K562 (cell line): ENCODE measurements around the gene OR52E2. TPM values are rescaled to one million over a fixed set of nuclear protein-coding genes. Genes with fewer than 3 reads are reported as not detected.

Experiments used
- ATAC-seq: fragments of 200-7000 bp; cut with Tn5 transposase; 3 replicates; pipeline ENCODE4 v1.9.1; 2020; ENCODE audit warnings: moderate library complexity
- BruUV-seq: library from RNA; stranded (reverse); fragments of 400-500 nt; replicated peaks from 2 replicates; lab custom pipeline; 2021; lab: Mats Ljungman, UMichigan
- CTCF ChIA-PET: fragments of 300-600 bp; formaldehyde crosslinking; extraction: SDS; loops from one replicate; lab custom pipeline; 2021; ENCODE audit warnings: low intra/inter-chr PET ratio; lab: Yijun Ruan, JAX
- POLR2A ChIA-PET: fragments of 300-600, 350-650 bp; sonication (Branson Sonifier 250); formaldehyde crosslinking; extraction: SDS; loops from one replicate; lab custom pipeline; 2021; ENCODE audit warnings: antibody characterized with exemption, inconsistent platforms; lab: Yijun Ruan, JAX
- DNase-seq, 4 experiments: peaks; one replicate each; pipeline versions ENCODE4 v3.0.0 to v3.0.0-alpha.2; 2011 to 2018; ENCODE audit warnings: low spot score in 3 of 4, mixed read lengths in 3 of 4; ENCODE audit errors: extremely low read depth in 1 of 4
- FAIRE-seq: peaks from 2 replicates; lab custom pipeline; 2011; peaks lifted over from hg19 to GRCh38; lab: Jason Lieb, UNC
- H2AFZ ChIP-seq: 2 replicates; pipeline ENCODE4 v1.6.0; 2011; ENCODE audit warnings: low read depth, low read length, control low read depth, inconsistent platforms
- H3K27ac ChIP-seq: fragments of 200-600 bp; 3 replicates; pipeline ENCODE4 v1.8.0; 2011; ENCODE audit warnings: low read depth, mild to moderate bottlenecking, control low read depth, inconsistent platforms, low read length, moderate library complexity, mixed read lengths; ENCODE audit errors: extremely low read depth
- H3K27me3 ChIP-seq, 2 experiments: fragments of 300-600 bp in 1 of 2; 2 replicates in 1 of 2; 3 replicates in 1 of 2; pipeline versions ENCODE4 v1.6.0 to v1.8.0; 2011; ENCODE audit warnings: inconsistent platforms in 2 of 2, low read length in 2 of 2, mild to moderate bottlenecking in 1 of 2, mixed read lengths in 1 of 2, moderate library complexity in 1 of 2; ENCODE audit not compliant: control insufficient read depth in 2 of 2, insufficient read depth in 2 of 2
- H3K36me3 ChIP-seq: fragments of 300-600 bp; 3 replicates; pipeline ENCODE4 v1.8.0; 2011; ENCODE audit warnings: mild to moderate bottlenecking, low read length, inconsistent platforms; ENCODE audit not compliant: control insufficient read depth, insufficient read depth
- H3K4me1 ChIP-seq, 2 experiments: fragments of 200-600 bp in 1 of 2; replicated peaks in 1 of 2; 2 replicates in 1 of 2; 3 replicates in 1 of 2; pipeline versions ENCODE4 v1.5.1 to v1.8.0; 2011; ENCODE audit warnings: inconsistent platforms in 2 of 2, low read length in 2 of 2, mild to moderate bottlenecking in 1 of 2, mixed read lengths in 1 of 2, moderate library complexity in 1 of 2; ENCODE audit not compliant: control insufficient read depth in 2 of 2, insufficient read depth in 2 of 2
- H3K4me2 ChIP-seq: 2 replicates; pipeline ENCODE4 v1.6.1; 2011; ENCODE audit warnings: low read length, control low read depth, inconsistent platforms, mixed read lengths; ENCODE audit not compliant: insufficient read depth
- H3K4me3 ChIP-seq: fragments of 200-600 bp; sonication (generic), shearing (Covaris generic); 2 replicates; pipeline ENCODE4 v1.5.1; 2016; ENCODE audit warnings: control low read depth, inconsistent platforms
- H3K79me2 ChIP-seq: fragments of 200-600 bp; 3 replicates; pipeline ENCODE4 v1.8.0; 2011; ENCODE audit warnings: low read length, inconsistent platforms; ENCODE audit not compliant: control insufficient read depth, insufficient read depth
- H3K9ac ChIP-seq, 2 experiments: 2 replicates each; pipeline versions ENCODE4 v1.6.0 to v1.6.1; 2011; ENCODE audit warnings: low read depth in 2 of 2, low read length in 2 of 2, control low read depth in 1 of 2, inconsistent platforms in 1 of 2, mild to moderate bottlenecking in 1 of 2, mixed read lengths in 1 of 2; ENCODE audit not compliant: insufficient read depth in 1 of 2
- H3K9me1 ChIP-seq: one replicate; pipeline ENCODE4 v1.6.0; 2011; ENCODE audit warnings: inconsistent platforms, mild to moderate bottlenecking, low read length, moderate library complexity; ENCODE audit not compliant: control insufficient read depth, insufficient read depth
- H3K9me3 ChIP-seq: replicated peaks from 2 replicates; pipeline ENCODE4 v1.5.1; 2011; ENCODE audit warnings: low read depth, low read length, inconsistent platforms; ENCODE audit not compliant: control insufficient read depth, insufficient read depth
- H4K20me1 ChIP-seq: replicated peaks from 2 replicates; pipeline ENCODE4 v1.6.1; 2011; ENCODE audit warnings: low read length, inconsistent platforms, mixed read lengths; ENCODE audit not compliant: control insufficient read depth, insufficient read depth
- SMC3 ChIP-seq: conservative IDR thresholded peaks from 2 replicates; pipeline ENCODE4 v1.6.1; 2011; ENCODE audit warnings: low read depth, low read length, improper control_type of control experiment; ENCODE audit not compliant: insufficient read depth
- STAG1 ChIP-seq: sonication (generic); formaldehyde crosslinking; IDR thresholded peaks from 2 replicates; pipeline ENCODE4 v1.5.0; 2020; ENCODE audit warnings: missing genetic modification reagents, borderline replicate concordance
- STAT5A ChIP-seq: IDR thresholded peaks from 2 replicates; pipeline ENCODE4 v1.6.1; 2012; ENCODE audit warnings: low read length, inconsistent platforms, borderline replicate concordance
- TAF9B ChIP-seq: fragments of 450-650 bp; IDR thresholded peaks from 2 replicates; pipeline ENCODE4 v1.6.1; 2018; ENCODE audit warnings: mild to moderate bottlenecking; ENCODE audit not compliant: partially characterized antibody
- ZNF316 ChIP-seq: fragments of 450-650 bp; IDR thresholded peaks from 2 replicates; pipeline ENCODE4 v1.6.1; 2016
- ZSCAN29 ChIP-seq: fragments of 450-650 bp; IDR thresholded peaks from 2 replicates; pipeline ENCODE4 v1.6.1; 2017
- WGBS: fragments of 100-300 bp; shearing (Covaris generic); methylation state at CpG from one replicate; pipeline ENCODE4 v1.1.6; 2016; ENCODE audit warnings: low coverage, mixed read lengths; ENCODE audit not compliant: insufficient coverage; ENCODE audit errors: missing lambda C conversion rate; 5-methylcytosine and 5-hydroxymethylcytosine counted together
- in situ Hi-C: fragments of 300-500 bp; cut with MboI; formaldehyde crosslinking; loops from 4 replicates; pipeline ENCODE4 v1.15.0; 2018; ENCODE audit warnings: inconsistent platforms, mixed read lengths
- intact Hi-C: fragments of 100-400 bp; cut with micrococcal nuclease; formaldehyde crosslinking; loops from 2 replicates; pipeline ENCODE4 v1.14.2; 2022
- polyA plus RNA-seq, 8 experiments: library from polyadenylated mRNA; depleted of rRNA in 4 of 8; stranded (reverse) in 5 of 8; unstranded in 3 of 8; fragments of >200 nt; fragmentation: Nextera tagmentation in 2 of 8; fragmentation: Illumina TruSeq in 1 of 8; extraction: Ambion mirVana in 2 of 8; extraction: Trizol in 1 of 8; gene quantifications; 2 replicates each; pipeline versions ENCODE4 v1.2.1 to v1.2.3, GENCODE V29; 2011 to 2014; ENCODE audit warnings: inconsistent platforms in 1 of 8, missing spikeins in 1 of 8
- total RNA-seq, 7 experiments: library from RNA; depleted of rRNA in 6 of 7; stranded (reverse); fragments of >200 nt in 6 of 7; fragmentation: Illumina TruSeq in 2 of 7; extraction: Trizol in 2 of 7; gene quantifications; 2 replicates each; pipeline versions ENCODE4 v1.2.1 to v1.2.3, GENCODE V29; 2011 to 2021; ENCODE audit warnings: low replicate concordance in 1 of 7

Gene OR52E2
- total and polyA plus RNA-seq, 9 of the 15 experiments (the other 6 are each of a cell fraction or from before 2014, with no cell fraction given) = not detected

GRCh38 chr11:5096011-5096410 is 36.6 kb upstream of the OR52E2 start:
- CTCF ChIA-PET = no interaction called here
- H2AFZ ChIP-seq = 0 out of 2 replicates have a peak overlapping the region, but pooled peaks have one; percentile 14
- no peaks in the 10 kb centered on the region for H3K79me2 ChIP-seq
- no peak for DNase-seq
- no TSS peak for BruUV-seq
- in situ Hi-C loops = no loop called here
- no peaks in the 10 kb centered on the region for H3K4me1 ChIP-seq
- no peak for ATAC-seq
- POLR2A ChIA-PET = no interaction called here
- H3K27ac ChIP-seq = no peak overlapping the region
- no peak for FAIRE-seq
- WGBS = 25% methylated on average over 2 of the region's 2 CpGs
- no peaks in the 10 kb centered on the region for H3K27me3 ChIP-seq
- TF ChIP-seq TAF9B (no peak), ZNF316 (peak; percentile 37; the same call in 1 of the 2 replicates)
- TF ChIP-seq, all 486 proteins: peak for 1
- Histone ChIP-seq H3K9me1 (no peaks in the 10 kb centered on the region), H3K36me3 (no peaks in the 10 kb centered on the region), H3K4me3 (no peak overlapping the region), H4K20me1 (no peaks in the 10 kb centered on the region), H3K9me3 (no peaks in the 10 kb centered on the region), H3K9ac (no peak overlapping the region), H3K4me2 (no peak overlapping the region)
- intact Hi-C loops = no loop called here

GRCh38 chr11:5092821-5093585 is 33.6 kb upstream of the OR52E2 start:
- H3K27me3 ChIP-seq = no peaks in the 10 kb centered on the region
- ATAC-seq (no peak; the same call in none of the 3 replicates), DNase-seq (no peak), FAIRE-seq (no peak)
- H2AFZ ChIP-seq = peak overlapping the region; percentile 63
- no peak overlapping the region for H3K4me3 ChIP-seq
- ChIA-PET POLR2A (no interaction called here), CTCF (no interaction called here)
- H3K9me1 ChIP-seq = no peaks in the 10 kb centered on the region
- 23% methylated on average over 6 of the region's 8 CpGs for WGBS
- no peaks in the 10 kb centered on the region for H4K20me1 ChIP-seq
- H3K36me3 ChIP-seq = no peaks in the 10 kb centered on the region
- H3K4me2 ChIP-seq = no peak overlapping the region; the same call in 1 of the 2 replicates
- intact Hi-C loops = no loop called here
- H3K79me2 ChIP-seq = no peaks in the 10 kb centered on the region
- in situ Hi-C loops = no loop called here
- no peak for TF ChIP-seq STAG1 (CRISPR knock-in tag)
- no peak for TF ChIP-seq ZSCAN29
- no peak for TF ChIP-seq STAT5A
- no peak for TF ChIP-seq SMC3
- no peak overlapping the region for H3K27ac ChIP-seq
- H3K9me3 ChIP-seq = no peaks in the 10 kb centered on the region
- H3K9ac ChIP-seq = no peak overlapping the region
- no TSS peak for BruUV-seq
- H3K4me1 ChIP-seq = no peaks in the 10 kb centered on the region
